Thyroid gland (tissue), 4 donors: ENCODE data around the gene MRPL23.

Source experiments
- POLR2A ChIP-seq, 2 donors: fragments of 450-650 bp; IDR thresholded peaks; one replicate each; pipeline ENCODE4 v1.6.1; 2017; ENCODE audit warnings: antibody characterized with exemption in 2 of 2, mild to moderate bottlenecking in 2 of 2, moderate library complexity in 1 of 2
- TF ChIP-seq, protein P1 (sequence below), 6 experiments: fragments of 200-600 bp in 3 of 6; fragments of 450-650 bp in 3 of 6; sonication (generic) in 3 of 6; IDR thresholded peaks; one replicate each; pipeline ENCODE4 v1.5.1; 2016 to 2019; ENCODE audit warnings: antibody characterized with exemption in 6 of 6, mild to moderate bottlenecking in 2 of 6, inconsistent platforms in 1 of 6, moderate library complexity in 1 of 6

DNA sequence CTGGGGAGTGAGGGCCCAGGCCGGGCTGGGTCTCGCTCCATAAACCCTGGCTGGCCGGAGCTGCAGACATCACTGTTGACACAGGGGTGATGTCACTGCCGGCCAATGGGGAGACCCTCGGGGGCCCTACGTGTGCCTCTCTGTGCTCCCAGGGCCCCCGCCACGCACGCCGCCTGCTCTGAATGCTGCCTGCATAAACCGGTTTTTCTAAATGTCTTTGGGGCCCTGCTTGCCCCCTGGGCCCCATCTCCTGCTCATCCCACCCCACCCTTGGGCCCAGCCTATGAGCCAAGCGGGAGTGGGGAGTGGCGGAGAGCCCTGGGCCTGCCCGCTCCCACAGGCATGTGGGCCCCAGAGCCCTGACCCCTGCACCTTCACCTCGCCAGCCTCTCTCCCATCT, 42.8 kb downstream of the MRPL23 start:
- TF ChIP-seq, protein P1, sequence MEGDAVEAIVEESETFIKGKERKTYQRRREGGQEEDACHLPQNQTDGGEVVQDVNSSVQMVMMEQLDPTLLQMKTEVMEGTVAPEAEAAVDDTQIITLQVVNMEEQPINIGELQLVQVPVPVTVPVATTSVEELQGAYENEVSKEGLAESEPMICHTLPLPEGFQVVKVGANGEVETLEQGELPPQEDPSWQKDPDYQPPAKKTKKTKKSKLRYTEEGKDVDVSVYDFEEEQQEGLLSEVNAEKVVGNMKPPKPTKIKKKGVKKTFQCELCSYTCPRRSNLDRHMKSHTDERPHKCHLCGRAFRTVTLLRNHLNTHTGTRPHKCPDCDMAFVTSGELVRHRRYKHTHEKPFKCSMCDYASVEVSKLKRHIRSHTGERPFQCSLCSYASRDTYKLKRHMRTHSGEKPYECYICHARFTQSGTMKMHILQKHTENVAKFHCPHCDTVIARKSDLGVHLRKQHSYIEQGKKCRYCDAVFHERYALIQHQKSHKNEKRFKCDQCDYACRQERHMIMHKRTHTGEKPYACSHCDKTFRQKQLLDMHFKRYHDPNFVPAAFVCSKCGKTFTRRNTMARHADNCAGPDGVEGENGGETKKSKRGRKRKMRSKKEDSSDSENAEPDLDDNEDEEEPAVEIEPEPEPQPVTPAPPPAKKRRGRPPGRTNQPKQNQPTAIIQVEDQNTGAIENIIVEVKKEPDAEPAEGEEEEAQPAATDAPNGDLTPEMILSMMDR (IDR thresholded peaks at IDR 0.05): no peak
- TF ChIP-seq POLR2A (IDR thresholded peaks at IDR 0.05): no peak
